PC-3 (cell line): Measurements from ENCODE around the gene DCP2.

Source experiments
- CTCF ChIP-seq: fragments of 300-600 bp; sonication (generic); conservative IDR thresholded peaks from 2 replicates; pipeline ENCODE4 v1.5.1; 2017; ENCODE audit warnings: antibody characterized with exemption, low read depth, mild to moderate bottlenecking, low read length
- EZH2 ChIP-seq: fragments of 300-600 bp; sonication (generic); IDR thresholded peaks from one replicate; pipeline ENCODE4 v1.6.1; 2017; ENCODE audit warnings: antibody characterized with exemption, mild to moderate bottlenecking, low read length; ENCODE audit not compliant: unreplicated experiment
- EZH2phosphoT487 ChIP-seq: fragments of 300-600 bp; sonication (generic); IDR thresholded peaks from 2 replicates; pipeline ENCODE4 v1.6.1; 2018; ENCODE audit warnings: mild to moderate bottlenecking, antibody characterized with exemption, low read length, borderline replicate concordance

- TF ChIP-seq CTCF (no peak), EZH2phosphoT487 (no peak), EZH2 (no peak)
Measured at GRCh38 chr5:113040672-113041260, 64.2 kb downstream of the DCP2 start.
